ENCODE measurements around the gene KIF26B. TPM values are rescaled to one million over a fixed set of nuclear protein-coding genes. Genes with fewer than 3 reads are reported as not detected.
A peak's percentile ranks its signal among the peaks of the same experiment; 100 is the strongest.

Gene KIF26B
- total RNA-seq, 2 experiments from 2014 or later = not detected

DNA sequence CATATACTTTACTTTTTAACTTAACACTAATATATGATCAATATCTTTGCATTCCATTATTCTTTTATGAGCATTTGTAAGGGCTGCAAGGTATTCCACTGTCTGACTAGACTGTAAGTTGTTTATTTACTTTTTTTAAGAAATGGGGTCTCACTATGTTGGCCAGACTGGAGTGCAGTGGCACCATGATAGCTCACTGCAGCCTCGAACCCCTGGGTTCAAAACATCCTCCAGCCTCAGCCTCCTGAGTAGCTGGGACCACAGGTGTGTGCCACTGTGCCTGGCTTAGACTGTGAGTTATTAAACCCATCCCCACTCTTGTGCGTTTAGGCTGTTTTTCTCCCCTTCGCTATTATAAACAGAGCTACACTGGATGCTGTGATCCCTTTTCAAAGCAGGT is 6.7 kb upstream of the KIF26B start:
- ChIA-PET CTCF (interaction anchor here (0.9 kb wide), 1 partner anchor 8 kb away, joined by 3 read pairs; no protein-coding TSS in a partner anchor), POLR2A (no interaction called here)
- peaks cover 1% of the 10 kb centered on the region for H3K4me1 Mint-ChIP-seq
- H3K36me3 Mint-ChIP-seq (ENCODE audit: low read depth) = no peaks in the 10 kb centered on the region
- H3K27me3 Mint-ChIP-seq = peaks cover 38% of the 10 kb centered on the region
- no peaks in the 10 kb centered on the region for H3K9me3 Mint-ChIP-seq
- H3K4me3 Mint-ChIP-seq = no peak overlapping the region
- no peak for DNase-seq
- no peak overlapping the region for H3K27ac Mint-ChIP-seq

DNA sequence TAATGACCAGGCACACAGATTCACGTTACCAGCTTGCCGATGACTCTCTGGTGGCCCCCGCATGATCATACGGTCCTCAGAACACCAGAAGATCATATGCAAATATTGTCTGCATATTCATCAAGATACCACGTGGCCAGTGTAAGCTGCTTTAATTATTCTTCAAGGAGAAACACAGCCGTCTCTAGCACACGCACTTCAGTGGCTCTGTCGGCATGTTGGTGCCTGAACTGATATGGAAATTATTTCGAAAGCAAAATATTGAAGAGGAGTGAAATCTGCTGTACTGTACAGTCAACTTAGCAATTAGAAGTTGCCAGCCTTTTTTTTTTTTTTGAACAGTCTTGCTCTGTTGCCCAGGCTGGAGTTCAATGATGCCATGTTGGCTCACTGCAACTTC is 5.9 kb upstream of the KIF26B start:
- Mint-ChIP-seq H3K4me1 (peaks cover 9% of the 10 kb centered on the region), H3K9me3 (no peaks in the 10 kb centered on the region), H3K27me3 (peaks cover 46% of the 10 kb centered on the region), H3K4me3 (no peak overlapping the region), H3K27ac (no peak overlapping the region), H3K36me3 (ENCODE audit: low read depth) (no peaks in the 10 kb centered on the region)
- DNase-seq = no peak
- ChIA-PET POLR2A (no interaction called here), CTCF (interaction anchor here (0.6 to 1.0 kb wide), 2 partner anchors 11 to 1381 kb away, joined by 3 read pairs; no protein-coding TSS in a partner anchor)

DNA sequence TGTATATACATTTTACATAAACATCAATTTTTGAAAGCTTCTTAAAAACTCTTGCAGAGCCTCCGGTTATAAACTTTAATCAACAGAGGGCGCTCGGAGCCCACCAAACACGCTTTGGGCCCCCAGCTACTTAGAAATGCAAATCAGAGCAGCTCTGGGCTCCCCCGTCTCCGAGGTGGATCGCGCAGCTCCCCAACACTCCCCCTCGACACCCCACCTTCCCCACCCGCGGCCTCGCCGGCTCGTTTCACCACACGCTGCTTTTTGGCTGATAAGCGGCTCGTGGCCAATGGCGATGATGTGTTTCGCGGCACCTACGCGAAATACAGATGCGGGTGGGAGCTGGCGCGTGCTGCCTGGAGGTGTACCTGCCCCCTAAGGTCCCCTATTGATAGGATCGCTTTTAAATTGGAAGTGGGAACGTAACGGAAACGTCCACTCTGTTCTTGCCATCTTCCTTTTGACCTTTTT is 1.7 kb upstream of the KIF26B start:
- POLR2A ChIA-PET = no interaction called here
- no peaks in the 10 kb centered on the region for H3K36me3 Mint-ChIP-seq (ENCODE audit: low read depth)
- H3K27ac Mint-ChIP-seq = no peak overlapping the region
- CTCF ChIA-PET = interaction anchor here (0.6 to 1.4 kb wide), 11 partner anchors 11 to 864 kb away, joined by 3 to 6 read pairs (median 3); no protein-coding TSS in a partner anchor
- H3K9me3 Mint-ChIP-seq = no peaks in the 10 kb centered on the region
- H3K4me1 Mint-ChIP-seq = peaks cover 24% of the 10 kb centered on the region
- DNase-seq = peak; percentile 67
- H3K27me3 Mint-ChIP-seq = peaks cover 68% of the 10 kb centered on the region
- peak overlapping the region; percentile 71 for H3K4me3 Mint-ChIP-seq

DNA sequence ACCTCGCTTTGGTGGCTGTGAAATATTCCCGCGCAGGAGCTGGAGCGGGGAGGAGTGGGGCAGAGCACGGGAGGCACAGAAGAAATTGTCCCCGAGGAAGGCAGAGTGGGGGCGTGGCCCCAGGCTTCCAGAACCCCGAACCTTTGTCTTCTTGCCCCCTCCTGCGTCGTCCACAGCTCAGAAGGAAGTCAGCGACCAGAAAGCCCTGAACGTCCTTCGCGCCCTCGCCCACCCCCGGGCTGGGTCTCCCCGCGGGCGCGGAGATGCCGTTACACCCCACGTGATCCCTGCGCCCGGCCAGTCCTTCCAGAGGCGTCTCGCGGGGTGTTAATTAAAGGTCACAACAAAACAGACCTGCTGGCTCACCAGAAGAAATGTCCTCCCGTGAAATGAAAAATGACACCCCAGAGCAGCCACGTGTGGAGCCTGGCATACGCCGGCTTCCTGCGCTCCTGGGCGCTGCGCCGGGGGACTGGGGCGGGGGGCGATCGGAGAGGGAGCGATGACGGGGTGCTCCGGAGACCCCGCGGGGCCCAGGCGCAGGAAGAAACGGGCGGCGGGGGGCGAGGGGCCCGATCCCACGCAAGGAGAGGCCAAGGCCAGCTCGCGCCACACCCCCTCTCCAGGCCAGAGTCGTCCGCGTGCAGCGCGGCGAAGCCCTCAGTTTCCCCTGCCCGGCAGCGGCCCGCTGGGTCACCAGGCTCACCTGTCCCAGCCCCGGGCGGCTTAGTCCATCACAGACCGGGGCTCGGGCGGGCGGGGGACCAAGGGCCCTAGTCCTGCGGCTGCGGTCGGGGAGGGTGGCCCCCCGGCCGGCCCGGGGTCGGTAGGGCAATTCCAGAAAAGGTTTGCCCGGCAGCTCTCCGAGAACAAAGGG is 995 bp upstream of the KIF26B start:
- Mint-ChIP-seq H3K4me1 (peaks cover 24% of the 10 kb centered on the region), H3K9me3 (no peaks in the 10 kb centered on the region), H3K27me3 (peaks cover 71% of the 10 kb centered on the region), H3K36me3 (ENCODE audit: low read depth) (no peaks in the 10 kb centered on the region), H3K27ac (no peak overlapping the region), H3K4me3 (peak overlapping the region; percentile 71)
- ChIA-PET CTCF (interaction anchor here (0.8 to 1.4 kb wide), 9 partner anchors 11 to 863 kb away, joined by 3 to 6 read pairs (median 3); no protein-coding TSS in a partner anchor), POLR2A (no interaction called here)
- DNase-seq = peak; percentile 9

DNA sequence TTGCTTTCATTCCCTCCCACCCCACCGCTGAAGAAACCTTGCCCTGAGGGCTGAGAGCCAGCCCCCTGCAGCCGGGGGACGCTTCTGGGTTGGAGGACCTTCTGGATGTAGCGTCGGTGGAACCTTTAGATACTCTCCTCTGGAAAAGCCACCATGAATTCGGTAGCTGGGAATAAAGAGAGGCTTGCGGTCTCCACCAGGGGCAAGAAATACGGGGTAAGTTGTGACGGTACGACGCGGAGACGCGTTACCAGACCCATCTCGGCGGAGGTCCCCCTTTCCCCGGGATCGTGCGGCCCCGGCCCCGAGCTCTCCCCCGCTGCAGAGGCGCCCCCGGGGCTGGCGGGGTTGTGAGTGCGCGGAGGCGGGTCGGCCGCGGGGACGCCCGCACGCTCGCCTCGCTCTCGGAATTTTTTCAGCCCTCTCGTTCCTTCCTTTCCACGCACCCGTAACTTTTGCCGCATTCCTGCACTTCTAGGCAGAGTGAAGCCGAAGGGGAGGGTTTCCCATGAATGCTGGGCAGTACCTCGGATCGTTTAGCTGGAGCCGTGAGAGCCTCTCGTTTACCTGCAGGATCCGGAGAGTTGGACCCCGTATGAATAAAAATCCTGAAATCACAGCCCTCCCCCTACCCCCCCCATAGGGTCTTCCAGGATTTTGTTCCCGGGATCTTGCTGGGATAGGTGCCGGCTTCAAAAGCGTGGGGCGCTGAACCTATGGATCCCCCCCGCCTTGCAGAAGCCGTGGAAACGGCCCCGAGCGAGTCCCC is 671 bp downstream of the KIF26B start:
- no peak for DNase-seq
- no peaks in the 10 kb centered on the region for H3K9me3 Mint-ChIP-seq
- ChIA-PET CTCF (interaction anchor here (0.7 to 1.8 kb wide), 9 partner anchors 12 to 1540 kb away, joined by 3 to 5 read pairs (median 3); no protein-coding TSS in a partner anchor), POLR2A (no interaction called here)
- H3K36me3 Mint-ChIP-seq (ENCODE audit: low read depth) = no peaks in the 10 kb centered on the region
- peak overlapping the region; percentile 65 for H3K4me3 Mint-ChIP-seq
- H3K27me3 Mint-ChIP-seq = peaks cover 73% of the 10 kb centered on the region
- peaks cover 24% of the 10 kb centered on the region for H3K4me1 Mint-ChIP-seq
- no peak overlapping the region for H3K27ac Mint-ChIP-seq

DNA sequence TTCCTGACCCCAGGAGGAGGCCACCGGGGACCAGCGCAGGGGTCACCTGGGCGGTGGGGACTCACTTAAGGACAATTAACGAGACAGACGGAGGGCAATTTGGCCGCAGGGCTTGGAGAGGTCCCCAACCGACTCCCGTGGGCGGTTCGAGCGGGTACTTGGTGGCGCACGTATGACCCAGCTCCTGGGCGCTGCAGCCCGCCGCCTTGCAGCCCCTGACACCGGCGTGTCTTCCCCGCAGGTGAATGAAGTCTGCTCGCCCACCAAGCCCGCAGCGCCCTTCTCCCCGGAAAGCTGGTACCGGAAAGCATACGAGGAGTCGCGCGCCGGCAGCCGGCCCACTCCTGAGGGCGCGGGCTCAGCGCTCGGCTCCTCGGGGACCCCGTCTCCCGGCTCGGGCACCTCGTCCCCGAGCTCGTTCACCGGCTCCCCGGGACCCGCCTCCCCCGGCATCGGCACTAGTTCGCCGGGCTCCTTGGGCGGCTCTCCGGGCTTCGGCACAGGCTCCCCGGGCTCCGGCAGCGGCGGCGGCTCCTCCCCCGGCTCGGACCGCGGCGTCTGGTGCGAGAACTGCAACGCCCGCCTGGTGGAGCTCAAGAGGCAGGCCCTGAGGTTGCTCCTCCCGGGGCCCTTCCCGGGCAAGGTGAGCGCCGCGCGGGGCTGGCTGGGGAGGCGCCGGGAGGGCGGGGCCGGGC is 1.4 kb downstream of the KIF26B start:
- ChIA-PET POLR2A (no interaction called here), CTCF (interaction anchor here (0.6 to 1.8 kb wide), 14 partner anchors 8 to 1540 kb away, joined by 3 to 9 read pairs (median 3); no protein-coding TSS in a partner anchor)
- Mint-ChIP-seq H3K4me3 (peak overlapping the region; percentile 65), H3K4me1 (peaks cover 24% of the 10 kb centered on the region), H3K27ac (no peak overlapping the region), H3K27me3 (peaks cover 66% of the 10 kb centered on the region), H3K36me3 (ENCODE audit: low read depth) (no peaks in the 10 kb centered on the region), H3K9me3 (no peaks in the 10 kb centered on the region)
- peak; percentile 83 for DNase-seq

DNA sequence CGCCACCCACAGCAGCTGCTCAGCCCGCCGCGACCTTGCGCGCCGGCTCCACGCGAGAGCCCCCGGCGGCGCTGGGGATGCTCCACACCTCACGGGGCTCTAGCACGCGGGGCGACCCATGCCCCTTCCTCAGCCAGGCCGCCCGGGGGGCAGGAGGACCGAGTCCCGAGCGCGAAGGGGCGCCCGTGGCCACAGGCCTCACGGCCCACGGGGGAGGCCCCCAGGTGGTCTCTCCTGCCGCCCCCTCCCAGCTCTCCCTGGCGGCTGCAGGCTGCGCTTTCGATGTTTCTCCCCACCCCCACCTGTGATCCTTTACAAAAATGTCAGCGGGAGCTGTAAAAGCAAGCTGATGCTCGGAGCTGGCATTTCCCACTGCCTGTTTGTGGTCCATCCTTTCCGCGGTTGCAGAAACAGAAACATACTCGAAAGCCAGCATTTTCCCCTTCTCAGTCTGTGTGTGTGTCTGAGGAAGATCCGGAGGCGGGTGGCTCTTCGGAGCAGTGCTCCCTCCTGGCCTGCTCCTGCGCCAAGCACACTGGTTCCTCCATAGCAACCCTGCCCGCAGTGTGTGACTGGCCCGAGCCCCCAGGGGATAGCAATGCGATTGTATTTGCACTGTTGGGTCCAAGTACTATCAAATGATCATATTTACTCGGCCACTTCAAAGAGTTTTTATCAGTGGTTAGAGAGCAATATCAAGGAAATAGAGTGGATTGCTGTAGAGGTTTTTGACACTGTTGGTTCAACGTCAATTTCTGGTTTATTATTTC is 2.1 kb downstream of the KIF26B start:
- no peaks in the 10 kb centered on the region for H3K9me3 Mint-ChIP-seq
- H3K27me3 Mint-ChIP-seq = peaks cover 59% of the 10 kb centered on the region
- H3K36me3 Mint-ChIP-seq (ENCODE audit: low read depth) = no peaks in the 10 kb centered on the region
- peaks cover 24% of the 10 kb centered on the region for H3K4me1 Mint-ChIP-seq
- no peak overlapping the region for H3K27ac Mint-ChIP-seq
- H3K4me3 Mint-ChIP-seq = peak overlapping the region; percentile 59
- peak; percentile 6 for DNase-seq
- POLR2A ChIA-PET = interaction anchor here (0.6 kb wide), 1 partner anchor 970 kb away, joined by 3 read pairs; no protein-coding TSS in a partner anchor
- CTCF ChIA-PET = interaction anchor here (0.6 to 1.8 kb wide), 10 partner anchors 9 to 1539 kb away, joined by 3 to 9 read pairs (median 4); no protein-coding TSS in a partner anchor

DNA sequence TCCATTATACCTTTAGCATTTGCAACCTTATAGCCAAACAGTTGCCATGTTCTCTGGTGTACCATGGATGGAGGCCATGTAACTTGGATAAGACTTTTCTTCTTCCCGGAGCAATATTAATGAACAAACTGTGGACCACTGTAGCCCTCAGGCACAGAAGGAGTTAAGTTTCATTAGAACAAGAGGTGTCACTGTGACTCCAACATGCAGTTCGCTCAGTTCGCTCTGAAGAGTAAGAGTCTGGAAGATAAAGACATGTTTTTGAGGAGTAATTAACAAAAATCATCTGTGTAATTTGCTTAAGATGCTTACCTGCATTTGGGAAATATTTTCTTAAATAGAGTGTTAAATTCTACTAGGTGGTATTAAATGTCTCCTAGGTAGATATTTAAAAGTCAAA is 4.1 kb downstream of the KIF26B start:
- Mint-ChIP-seq H3K27ac (no peak overlapping the region), H3K36me3 (ENCODE audit: low read depth) (no peaks in the 10 kb centered on the region), H3K27me3 (peaks cover 42% of the 10 kb centered on the region), H3K9me3 (no peaks in the 10 kb centered on the region), H3K4me3 (no peak overlapping the region), H3K4me1 (peaks cover 15% of the 10 kb centered on the region)
- ChIA-PET CTCF (interaction anchor here (0.7 kb wide), 1 partner anchor 10 kb away, joined by 3 read pairs; no protein-coding TSS in a partner anchor), POLR2A (no interaction called here)
- DNase-seq = no peak

DNA sequence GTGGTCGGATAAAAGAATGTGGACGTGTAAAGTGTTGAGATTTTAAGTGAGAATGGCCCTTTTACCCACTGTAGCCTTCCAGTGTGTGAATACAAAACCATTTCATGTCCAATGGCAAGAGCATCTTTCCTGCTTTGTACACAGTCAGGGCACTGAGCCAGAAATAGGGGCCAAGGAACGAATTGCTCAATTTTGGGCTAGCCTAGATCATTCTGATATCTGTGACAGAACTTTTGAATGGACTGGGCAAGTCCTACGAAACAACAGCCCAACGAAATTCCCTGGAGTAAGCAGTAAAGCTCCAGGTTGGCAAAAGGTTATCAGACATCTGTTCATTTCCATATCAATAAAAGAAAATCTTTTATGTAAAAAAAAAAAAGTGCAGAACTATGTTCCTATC is 5.5 kb downstream of the KIF26B start:
- H3K27ac Mint-ChIP-seq = no peak overlapping the region
- peaks cover 8% of the 10 kb centered on the region for H3K4me1 Mint-ChIP-seq
- ChIA-PET POLR2A (no interaction called here), CTCF (no interaction called here)
- H3K36me3 Mint-ChIP-seq (ENCODE audit: low read depth) = no peaks in the 10 kb centered on the region
- H3K9me3 Mint-ChIP-seq = no peaks in the 10 kb centered on the region
- H3K4me3 Mint-ChIP-seq = no peak overlapping the region
- H3K27me3 Mint-ChIP-seq = peaks cover 42% of the 10 kb centered on the region
- DNase-seq = no peak

DNA sequence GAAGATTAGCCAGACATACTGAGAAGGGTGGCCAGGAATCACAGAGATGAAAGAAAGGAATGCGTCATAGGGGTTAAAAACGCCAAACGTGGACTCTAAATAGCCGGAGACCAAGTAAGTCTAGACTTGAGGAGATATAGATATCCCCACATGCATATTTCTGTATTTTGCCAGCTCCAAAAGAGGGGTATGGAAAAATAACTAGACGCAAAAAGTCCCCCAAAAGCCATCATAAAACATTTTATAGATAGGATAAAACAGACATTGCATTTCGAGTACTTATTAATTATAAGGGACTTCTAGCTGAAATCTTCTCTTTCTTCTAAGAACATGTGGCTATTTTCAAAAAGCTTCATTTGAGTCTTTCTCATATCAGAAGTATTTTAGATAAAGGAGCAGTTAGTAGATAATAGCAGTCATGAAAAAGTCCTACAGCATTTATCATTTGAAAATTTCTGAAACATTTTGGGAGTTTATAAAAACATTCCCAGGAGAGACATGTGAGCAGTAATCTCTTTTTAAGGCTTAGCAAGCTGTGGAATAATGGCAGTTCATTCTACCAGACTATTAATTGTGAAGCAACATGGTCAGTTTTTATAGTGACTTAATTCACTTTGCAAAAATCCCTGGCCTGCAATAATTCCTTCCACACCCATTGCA is 6.1 kb downstream of the KIF26B start:
- peaks cover 5% of the 10 kb centered on the region for H3K4me1 Mint-ChIP-seq
- no peak overlapping the region for H3K4me3 Mint-ChIP-seq
- DNase-seq = no peak
- H3K36me3 Mint-ChIP-seq (ENCODE audit: low read depth) = no peaks in the 10 kb centered on the region
- H3K9me3 Mint-ChIP-seq = no peaks in the 10 kb centered on the region
- CTCF ChIA-PET = no interaction called here
- POLR2A ChIA-PET = no interaction called here
- no peak overlapping the region for H3K27ac Mint-ChIP-seq
- H3K27me3 Mint-ChIP-seq = peaks cover 43% of the 10 kb centered on the region

DNA sequence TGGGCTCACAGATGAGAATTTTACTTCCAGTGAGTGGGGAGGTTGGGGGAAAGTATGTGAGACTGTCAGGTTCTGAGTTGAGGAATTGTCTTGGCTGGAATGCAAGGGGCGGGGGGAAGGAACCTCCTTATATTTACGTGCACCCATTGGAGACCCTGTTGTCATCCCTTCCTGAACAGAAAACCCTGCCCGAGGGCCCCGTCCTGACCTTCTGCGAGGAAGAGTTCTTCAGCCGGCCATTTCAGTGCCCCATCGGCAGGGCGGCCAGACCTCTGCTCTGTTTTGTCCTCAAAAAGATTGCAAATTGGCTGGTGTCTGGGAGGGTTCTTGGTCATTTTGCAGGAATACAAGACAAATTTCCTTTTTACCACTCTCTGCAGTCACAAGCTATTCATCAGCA is 7.1 kb downstream of the KIF26B start:
- no peak overlapping the region for H3K4me3 Mint-ChIP-seq

More for the DNA sequence above, 7.1 kb downstream of the KIF26B start:
- H3K4me1 Mint-ChIP-seq = peaks cover 4% of the 10 kb centered on the region
- no peak for DNase-seq
- ChIA-PET CTCF (no interaction called here), POLR2A (no interaction called here)
- H3K36me3 Mint-ChIP-seq (ENCODE audit: low read depth) = no peaks in the 10 kb centered on the region
- H3K27ac Mint-ChIP-seq = no peak overlapping the region
- H3K9me3 Mint-ChIP-seq = no peaks in the 10 kb centered on the region
- H3K27me3 Mint-ChIP-seq = peaks cover 48% of the 10 kb centered on the region

Data from activated CD4-positive, alpha-beta T cell treated with anti-CD3 and anti-CD28 coated beads, Interleukin-2, amount 10 ng/mL, durations not matched to agents 7 days and 5 days (primary cell).